Uterus (tissue), 4 donors: ENCODE measurements around the gene SLC35D1. TPM values are rescaled to one million over a fixed set of nuclear protein-coding genes. Genes with fewer than 3 reads are reported as not detected.
A peak's percentile ranks its signal among the peaks of the same experiment; 100 is the strongest.

Experiments used
- DNase-seq, 2 donors: peaks; one replicate each; pipeline ENCODE4 v3.0.0-alpha.2; 2019 to 2020
- H3K27ac ChIP-seq, 2 donors: fragments of 200-600 bp; sonication (generic); 1 replicate in 1 of 2; 2 replicates in 1 of 2; pipeline ENCODE4 v1.5.1; 2016 to 2018
- H3K27me3 ChIP-seq, 2 donors: fragments of 200-600 bp; sonication (generic); one replicate each; pipeline ENCODE4 v1.5.1; 2018 to 2019; ENCODE audit warnings: control low read depth in 1 of 2
- H3K36me3 ChIP-seq, 2 donors: fragments of 200-600 bp; sonication (generic); one replicate each; pipeline ENCODE4 v1.5.1; 2019; ENCODE audit warnings: control low read depth in 1 of 2
- H3K4me1 ChIP-seq, 2 donors: fragments of 200-600 bp; sonication (generic); one replicate each; pipeline ENCODE4 v1.5.1; 2018 to 2019; ENCODE audit warnings: control low read depth in 1 of 2
- H3K4me3 ChIP-seq, 2 donors: fragments of 200-600 bp; sonication (generic); 1 replicate in 1 of 2; 2 replicates in 1 of 2; pipeline ENCODE4 v1.5.1; 2018 to 2019; ENCODE audit warnings: mild to moderate bottlenecking in 1 of 2
- H3K9me3 ChIP-seq, 2 donors: fragments of 200-600 bp; sonication (generic); one replicate each; pipeline ENCODE4 v1.5.1; 2019; ENCODE audit warnings: control low read depth in 1 of 2
- CTCF ChIP-seq, 4 experiments: fragments of 200-600 bp in 2 of 4; fragments of 450-650 bp in 2 of 4; sonication (generic) in 2 of 4; IDR thresholded peaks; one replicate each; pipeline ENCODE4 v1.5.1; 2016 to 2019; ENCODE audit warnings: antibody characterized with exemption in 4 of 4, mild to moderate bottlenecking in 2 of 4, moderate library complexity in 1 of 4
- POLR2A ChIP-seq, 2 donors: fragments of 450-650 bp; IDR thresholded peaks; one replicate each; pipeline ENCODE4 v1.6.1; 2016; ENCODE audit warnings: antibody characterized with exemption in 2 of 2, mild to moderate bottlenecking in 1 of 2, moderate library complexity in 1 of 2
- intact Hi-C: fragments of 100-400 bp; cut with DNase I; formaldehyde crosslinking; loops from one replicate; pipeline ENCODE4 v1.15.1; 2023; ENCODE audit warnings: low total_unique reads
- total RNA-seq, 4 donors: library from RNA; depleted of rRNA in 3 of 4; stranded (reverse); fragments of >200 nt in 3 of 4; gene quantifications; one replicate each; pipeline versions ENCODE4 v1.1.0 to v1.2.4, GENCODE V29; 2014 to 2023
- donor health status: DM: yes; HTN: yes; CAD: no.

SLC35D1 gene
- total RNA-seq, 4 donors from 2014 or later, result 5.0 to 21.8 (median 8.8) TPM

- H3K4me3 ChIP-seq, result no peak overlapping the region
- H3K36me3 ChIP-seq, result no peaks in the 10 kb centered on the region
- no peaks in the 10 kb centered on the region for H3K9me3 ChIP-seq
- H3K4me1 ChIP-seq, result no peaks in the 10 kb centered on the region
- H3K27ac ChIP-seq, result no peak overlapping the region
- intact Hi-C loops, result no loop called here
- TF ChIP-seq CTCF (IDR thresholded peaks at IDR 0.05), result no peak
- no peak for TF ChIP-seq POLR2A (IDR thresholded peaks at IDR 0.05)
- DNase-seq, result no peak
- H3K27me3 ChIP-seq, result no peaks in the 10 kb centered on the region
Observed at GRCh38 chr1:67059346-67059745, 5.4 kb upstream of the SLC35D1 start.

GRCh38 chr1:67058761-67059160, 4.8 kb upstream of the SLC35D1 start:
- Histone ChIP-seq H3K4me3 (no peak overlapping the region), H3K27ac (no peak overlapping the region), H3K4me1 (no peaks in the 10 kb centered on the region), H3K9me3 (no peaks in the 10 kb centered on the region), H3K36me3 (no peaks in the 10 kb centered on the region), H3K27me3 (no peaks in the 10 kb centered on the region)
- intact Hi-C loops, result no loop called here
- TF ChIP-seq CTCF (IDR thresholded peaks at IDR 0.05) (no peak), POLR2A (IDR thresholded peaks at IDR 0.05) (no peak)
- no peak for DNase-seq

GRCh38 chr1:67058242-67058641, 4.3 kb upstream of the SLC35D1 start:
- Histone ChIP-seq H3K4me1 (no peaks in the 10 kb centered on the region), H3K27ac (no peak overlapping the region), H3K4me3 (no peak overlapping the region), H3K36me3 (no peaks in the 10 kb centered on the region), H3K9me3 (no peaks in the 10 kb centered on the region), H3K27me3 (no peaks in the 10 kb centered on the region)
- no peak for DNase-seq
- intact Hi-C loops, result no loop called here
- TF ChIP-seq POLR2A (IDR thresholded peaks at IDR 0.05), result no peak
- TF ChIP-seq CTCF (IDR thresholded peaks at IDR 0.05), result no peak

DNA sequence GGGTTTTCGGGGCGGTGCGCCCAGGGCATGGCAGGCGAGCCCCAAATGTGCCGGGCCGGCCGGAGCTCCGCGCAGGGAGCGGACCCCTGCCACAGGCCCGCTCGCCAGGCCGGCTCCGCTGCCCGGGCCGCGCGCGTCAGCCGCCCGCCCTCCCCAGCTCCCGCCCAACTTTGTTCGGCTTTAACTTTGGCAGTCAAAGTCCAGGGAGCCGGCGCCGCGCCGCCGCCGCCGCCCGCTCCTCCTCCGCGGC, 488 bp downstream of the SLC35D1 start:
- H3K27ac ChIP-seq, result peak overlapping the region; percentile 94 to 97
- no peaks in the 10 kb centered on the region for H3K9me3 ChIP-seq
- no peaks in the 10 kb centered on the region for H3K4me1 ChIP-seq
- DNase-seq, result peak in 1 of 2 donors; percentile 70
- no peaks in the 10 kb centered on the region for H3K36me3 ChIP-seq
- intact Hi-C loops, result no loop called here
- peak overlapping the region; percentile 67 to 74 for H3K4me3 ChIP-seq
- TF ChIP-seq CTCF (IDR thresholded peaks at IDR 0.05) (peak in 1 of 4 experiments; percentile 3), POLR2A (IDR thresholded peaks at IDR 0.05) (peak in 1 of 2 donors; percentile 53)
- H3K27me3 ChIP-seq, result no peaks in the 10 kb centered on the region

DNA sequence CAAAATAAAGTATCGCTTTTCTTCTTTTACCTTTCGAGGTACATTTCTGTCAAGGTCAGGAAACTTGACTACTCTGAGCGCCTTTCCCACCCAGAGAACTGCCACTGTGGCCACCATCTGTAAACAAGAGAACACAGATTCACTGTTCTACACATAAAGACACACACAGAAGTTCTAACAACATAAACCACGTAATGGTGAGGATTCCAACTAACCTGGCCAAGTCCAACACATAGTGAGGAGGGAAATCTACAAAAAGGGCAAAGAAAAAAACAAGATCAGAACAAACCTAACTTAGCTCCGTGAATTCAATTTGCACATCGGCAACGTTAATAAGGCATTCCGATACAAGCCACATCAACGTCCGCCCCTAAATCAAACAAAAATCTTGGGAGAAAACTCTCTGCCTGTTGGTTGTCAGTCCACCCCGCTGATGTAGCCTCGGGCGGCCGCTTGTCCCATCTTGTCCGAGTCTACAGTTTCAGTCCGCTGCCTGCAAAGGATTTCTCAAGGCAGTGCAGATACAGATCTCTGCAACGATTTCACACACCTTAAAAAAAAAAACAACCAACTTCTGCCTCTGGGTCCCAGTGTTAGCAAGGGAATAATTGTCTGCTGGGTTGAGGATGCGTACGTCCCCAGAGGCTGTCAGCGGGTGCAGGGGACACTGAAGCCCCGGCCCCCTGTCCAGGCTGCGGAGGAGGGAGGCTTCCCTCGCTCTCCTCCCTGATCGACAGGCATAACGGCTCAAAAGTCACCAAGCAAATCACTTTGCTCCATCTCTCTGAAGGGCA, 1.0 kb downstream of the SLC35D1 start:
- intact Hi-C loops, result no loop called here
- TF ChIP-seq CTCF (IDR thresholded peaks at IDR 0.05) (no peak), POLR2A (IDR thresholded peaks at IDR 0.05) (no peak)
- peak; percentile 16 to 32 for DNase-seq

More for the DNA sequence above, 1.0 kb downstream of the SLC35D1 start:
- no peaks in the 10 kb centered on the region for H3K36me3 ChIP-seq
- H3K27ac ChIP-seq, result peak overlapping the region; percentile 94 to 97
- H3K9me3 ChIP-seq, result no peaks in the 10 kb centered on the region
- H3K27me3 ChIP-seq, result no peaks in the 10 kb centered on the region
- H3K4me1 ChIP-seq, result no peaks in the 10 kb centered on the region
- peak overlapping the region; percentile 67 to 74 for H3K4me3 ChIP-seq
